Lung (tissue), 12 donors: ENCODE data around the gene EYS. TPM values are rescaled to one million over a fixed set of nuclear protein-coding genes. Genes with fewer than 3 reads are reported as not detected.

Experiments
- ATAC-seq: fragments of 200-7000 bp; cut with Tn5 transposase; one replicate; pipeline ENCODE4 v1.9.1; 2020; ENCODE audit warnings: moderate number of reproducible peaks; ENCODE audit not compliant: insufficient read depth, low FRiP score
- DNase-seq, 3 donors: peaks; one replicate each; pipeline ENCODE4 v3.0.0-alpha.2; 2013 to 2017
- H3K27ac ChIP-seq, 2 donors: one replicate each; pipeline ENCODE4 v1.5.1; 2013; ENCODE audit warnings: mild to moderate bottlenecking in 2 of 2, moderate library complexity in 2 of 2, control low read depth in 1 of 2, inconsistent platforms in 1 of 2, low read depth in 1 of 2, low read length in 1 of 2
- H3K27me3 ChIP-seq, 3 donors: one replicate each; pipeline ENCODE4 v1.5.1; 2013; ENCODE audit warnings: low read length in 2 of 3; ENCODE audit not compliant: control insufficient read depth in 3 of 3, insufficient read depth in 3 of 3
- H3K36me3 ChIP-seq, 4 donors: one replicate each; pipeline ENCODE4 v1.5.1; 2013; ENCODE audit warnings: low read length in 4 of 4, mild to moderate bottlenecking in 1 of 4, moderate library complexity in 1 of 4; ENCODE audit not compliant: control insufficient read depth in 4 of 4, insufficient read depth in 4 of 4
- H3K4me1 ChIP-seq, 5 donors: one replicate each; pipeline ENCODE4 v1.5.1; 2013; ENCODE audit warnings: low read length in 5 of 5, mild to moderate bottlenecking in 2 of 5, moderate library complexity in 1 of 5; ENCODE audit not compliant: control insufficient read depth in 5 of 5, insufficient read depth in 5 of 5
- H3K4me3 ChIP-seq: one replicate; pipeline ENCODE4 v1.5.1; 2013; ENCODE audit warnings: mild to moderate bottlenecking, control low read depth, moderate library complexity
- H3K9ac ChIP-seq, 2 donors: one replicate each; pipeline ENCODE4 v1.5.1; 2013; ENCODE audit warnings: low read length in 2 of 2, control low read depth in 1 of 2; ENCODE audit not compliant: insufficient read depth in 1 of 2
- H3K9me3 ChIP-seq, 4 donors: one replicate each; pipeline ENCODE4 v1.5.1; 2013; ENCODE audit warnings: low read length in 3 of 4, mild to moderate bottlenecking in 1 of 4, moderate library complexity in 1 of 4; ENCODE audit not compliant: control insufficient read depth in 4 of 4, insufficient read depth in 3 of 4
- WGBS, 2 donors: extraction: QIAGEN DNeasy Blood & Tissue Kit; methylation state at CpG; one replicate each; pipeline ENCODE4 v1.1.7; 2013; 5-methylcytosine and 5-hydroxymethylcytosine counted together
- polyA plus RNA-seq, 2 donors: library from polyadenylated mRNA; stranded (reverse); fragments of 200-250 nt; gene quantifications; one replicate each; pipeline ENCODE4 v1.2.1, GENCODE V29; 2013
- total RNA-seq, 2 donors: library from RNA; depleted of rRNA in 1 of 2; stranded (reverse); fragments of >200 nt in 1 of 2; gene quantifications; one replicate each; pipeline ENCODE4 v1.2.1, GENCODE V29; 2014 to 2021
- TF ChIP-seq, protein P1 (sequence below): IDR thresholded peaks from 2 replicates; pipeline ENCODE4 v1.5.1; 2012; ENCODE audit warnings: mild to moderate bottlenecking; ENCODE audit errors: control extremely low read depth, extremely low read depth
- donor health status: control.
- donor health status: control.
- donor health status: Bipolar disorder and iron deficiency.
- donor health status: healthy.
- donor health status: DM: yes; HTN: yes; CAD: no.

Gene EYS
- total and polyA plus RNA-seq, 4 donors = 0.06 to 0.34 (median 0.12) TPM

DNA sequence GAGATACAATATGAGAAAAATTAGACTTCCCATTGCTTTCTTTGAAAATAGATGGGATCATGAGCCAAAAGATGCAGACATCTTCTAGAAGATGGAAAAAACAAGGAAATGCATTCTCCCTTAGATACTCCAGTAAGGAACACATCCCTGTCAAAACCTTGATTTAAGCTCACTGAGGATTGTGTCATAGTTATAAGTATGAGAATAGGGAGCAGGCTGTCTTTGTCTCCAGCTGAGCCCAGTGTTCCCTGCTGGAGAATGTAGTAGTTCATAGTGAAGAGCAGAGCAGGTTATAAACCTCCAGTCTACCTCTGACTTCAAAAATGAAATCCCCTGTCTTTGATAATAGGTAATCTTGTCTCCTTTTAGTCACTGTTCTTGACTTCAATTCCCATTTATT, 1481.5 kb downstream of the EYS start:
- Histone ChIP-seq H3K27ac (no peak overlapping the region), H3K4me3 (no peak overlapping the region), H3K36me3 (no peaks in the 10 kb centered on the region), H3K9me3 (no peaks in the 10 kb centered on the region), H3K9ac (no peak overlapping the region), H3K27me3 (no peaks in the 10 kb centered on the region), H3K4me1 (peaks cover 0 to 6% (median 0%) of the 10 kb centered on the region in 5 donors)
- TF ChIP-seq, protein P1, sequence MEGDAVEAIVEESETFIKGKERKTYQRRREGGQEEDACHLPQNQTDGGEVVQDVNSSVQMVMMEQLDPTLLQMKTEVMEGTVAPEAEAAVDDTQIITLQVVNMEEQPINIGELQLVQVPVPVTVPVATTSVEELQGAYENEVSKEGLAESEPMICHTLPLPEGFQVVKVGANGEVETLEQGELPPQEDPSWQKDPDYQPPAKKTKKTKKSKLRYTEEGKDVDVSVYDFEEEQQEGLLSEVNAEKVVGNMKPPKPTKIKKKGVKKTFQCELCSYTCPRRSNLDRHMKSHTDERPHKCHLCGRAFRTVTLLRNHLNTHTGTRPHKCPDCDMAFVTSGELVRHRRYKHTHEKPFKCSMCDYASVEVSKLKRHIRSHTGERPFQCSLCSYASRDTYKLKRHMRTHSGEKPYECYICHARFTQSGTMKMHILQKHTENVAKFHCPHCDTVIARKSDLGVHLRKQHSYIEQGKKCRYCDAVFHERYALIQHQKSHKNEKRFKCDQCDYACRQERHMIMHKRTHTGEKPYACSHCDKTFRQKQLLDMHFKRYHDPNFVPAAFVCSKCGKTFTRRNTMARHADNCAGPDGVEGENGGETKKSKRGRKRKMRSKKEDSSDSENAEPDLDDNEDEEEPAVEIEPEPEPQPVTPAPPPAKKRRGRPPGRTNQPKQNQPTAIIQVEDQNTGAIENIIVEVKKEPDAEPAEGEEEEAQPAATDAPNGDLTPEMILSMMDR = no peak
- DNase-seq (no peak), ATAC-seq (no peak)

DNA sequence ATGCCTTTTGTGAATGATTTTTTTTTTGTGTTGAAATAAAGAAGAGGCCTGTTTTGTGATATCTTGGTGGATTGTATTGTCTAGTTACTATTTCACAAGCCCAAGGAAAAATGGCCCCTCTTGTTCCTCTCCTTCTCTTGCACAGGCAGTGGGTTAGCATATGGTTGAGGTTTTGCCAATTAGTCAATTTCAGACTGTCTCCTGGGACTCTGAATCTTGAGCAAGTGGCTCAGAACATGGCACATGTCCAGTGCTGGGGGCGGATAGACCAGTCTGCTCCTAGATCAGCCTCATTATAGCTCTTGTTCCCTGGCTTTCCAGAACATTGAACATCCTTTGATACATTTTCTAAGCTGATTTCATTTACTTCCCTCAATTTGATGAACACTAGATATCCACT, 1482.2 kb downstream of the EYS start:
- H3K4me3 ChIP-seq = no peak overlapping the region
- WGBS, 2 donors = 57 to 84% methylated on average over 1 of the region's 1 CpG
- TF ChIP-seq, protein P1 = no peak
- DNase-seq (no peak), ATAC-seq (no peak)
- no peaks in the 10 kb centered on the region for H3K36me3 ChIP-seq
- no peaks in the 10 kb centered on the region for H3K27me3 ChIP-seq
- H3K9me3 ChIP-seq = no peaks in the 10 kb centered on the region
- H3K27ac ChIP-seq = no peak overlapping the region
- H3K9ac ChIP-seq = no peak overlapping the region
- peaks cover 0 to 3% (median 0%) of the 10 kb centered on the region in 5 donors for H3K4me1 ChIP-seq

DNA sequence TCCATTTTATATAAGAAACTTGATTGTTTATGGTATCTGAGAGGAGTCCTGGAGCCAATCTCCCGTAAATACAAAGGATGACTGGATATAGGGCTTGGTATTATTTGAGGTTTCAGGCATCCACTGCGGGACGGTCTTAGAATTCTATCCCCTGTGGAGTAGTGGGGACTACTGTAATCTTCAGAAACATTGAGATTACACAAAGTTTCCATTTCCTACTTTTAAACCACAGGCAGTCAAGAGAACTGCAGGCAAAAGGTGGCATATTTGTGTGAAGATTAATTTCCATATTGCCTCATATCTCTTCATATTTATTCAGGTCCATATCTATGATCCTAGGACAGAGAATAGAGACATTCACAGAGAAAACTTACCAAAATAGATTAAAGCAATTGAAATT, 1485.2 kb downstream of the EYS start:
- H3K27me3 ChIP-seq = no peaks in the 10 kb centered on the region

GRCh38 chr6:64220801-64221200, 1486.2 kb downstream of the EYS start:
- H3K36me3 ChIP-seq = no peaks in the 10 kb centered on the region
- DNase-seq (no peak), ATAC-seq (no peak)
- H3K4me1 ChIP-seq = no peaks in the 10 kb centered on the region
- H3K4me3 ChIP-seq = no peak overlapping the region
- TF ChIP-seq, protein P1 = no peak
- no peaks in the 10 kb centered on the region for H3K9me3 ChIP-seq
- no peak overlapping the region for H3K27ac ChIP-seq
- H3K27me3 ChIP-seq = no peaks in the 10 kb centered on the region
- H3K9ac ChIP-seq = no peak overlapping the region
- WGBS, 2 donors = 85% methylated on average over 1 of the region's 1 CpG

More for the DNA sequence above, 1485.2 kb downstream of the EYS start:
- Histone ChIP-seq H3K4me3 (no peak overlapping the region), H3K4me1 (no peaks in the 10 kb centered on the region), H3K9me3 (no peaks in the 10 kb centered on the region), H3K27ac (no peak overlapping the region), H3K9ac (no peak overlapping the region), H3K36me3 (no peaks in the 10 kb centered on the region)
- TF ChIP-seq, protein P1 = no peak
- 71 to 74% methylated on average over 3 of the region's 3 CpGs for WGBS, 2 donors
- DNase-seq = no peak
- ATAC-seq = no peak
